Activated T-helper 2 cell treated with anti-CD3 and anti-CD28 coated beads, Interferon-gamma antibody, Interleukin-2, Interleukin-4, amounts not matched to agents 10 μg/mL and 5 μg/mL and 100 μg/mL, durations not matched to agents 14 hours and 24 hours and 36 hours (primary cell): ENCODE data around the gene RBM4B. TPM values are rescaled to one million over a fixed set of nuclear protein-coding genes. Genes with fewer than 3 reads are reported as not detected.

ENCODE experiments used
- DNase-seq: peaks from one replicate; pipeline ENCODE4 v3.0.0; 2021; ENCODE audit warnings: low spot score
- H3K27ac Mint-ChIP-seq: one replicate; pipeline ENCODE4 v1.8.0; 2021; ENCODE audit warnings: mixed read lengths
- H3K27me3 Mint-ChIP-seq: one replicate; pipeline ENCODE4 v1.8.0; 2021; ENCODE audit warnings: low read depth, mixed read lengths
- H3K36me3 Mint-ChIP-seq: one replicate; pipeline ENCODE4 v1.8.0; 2021; ENCODE audit warnings: low read depth, mixed read lengths
- H3K4me1 Mint-ChIP-seq: one replicate; pipeline ENCODE4 v1.8.0; 2021; ENCODE audit warnings: low read depth, mixed read lengths
- H3K4me3 Mint-ChIP-seq: one replicate; pipeline ENCODE4 v1.8.0; 2021; ENCODE audit warnings: low read depth, mild to moderate bottlenecking, moderate library complexity, mixed read lengths
- H3K9me3 Mint-ChIP-seq: one replicate; pipeline ENCODE4 v1.8.0; 2021; ENCODE audit warnings: mixed read lengths
- intact Hi-C: fragments of 100-400 bp; cut with micrococcal nuclease; formaldehyde crosslinking; loops from one replicate; pipeline ENCODE4 v1.15.1; 2023
- total RNA-seq: library from RNA; stranded (reverse); gene quantifications from 2 replicates; pipeline ENCODE4 v1.2.3, GENCODE V29; 2022

Gene RBM4B
- total RNA-seq, 1 donor from 2014 or later: 16.5 TPM

DNA sequence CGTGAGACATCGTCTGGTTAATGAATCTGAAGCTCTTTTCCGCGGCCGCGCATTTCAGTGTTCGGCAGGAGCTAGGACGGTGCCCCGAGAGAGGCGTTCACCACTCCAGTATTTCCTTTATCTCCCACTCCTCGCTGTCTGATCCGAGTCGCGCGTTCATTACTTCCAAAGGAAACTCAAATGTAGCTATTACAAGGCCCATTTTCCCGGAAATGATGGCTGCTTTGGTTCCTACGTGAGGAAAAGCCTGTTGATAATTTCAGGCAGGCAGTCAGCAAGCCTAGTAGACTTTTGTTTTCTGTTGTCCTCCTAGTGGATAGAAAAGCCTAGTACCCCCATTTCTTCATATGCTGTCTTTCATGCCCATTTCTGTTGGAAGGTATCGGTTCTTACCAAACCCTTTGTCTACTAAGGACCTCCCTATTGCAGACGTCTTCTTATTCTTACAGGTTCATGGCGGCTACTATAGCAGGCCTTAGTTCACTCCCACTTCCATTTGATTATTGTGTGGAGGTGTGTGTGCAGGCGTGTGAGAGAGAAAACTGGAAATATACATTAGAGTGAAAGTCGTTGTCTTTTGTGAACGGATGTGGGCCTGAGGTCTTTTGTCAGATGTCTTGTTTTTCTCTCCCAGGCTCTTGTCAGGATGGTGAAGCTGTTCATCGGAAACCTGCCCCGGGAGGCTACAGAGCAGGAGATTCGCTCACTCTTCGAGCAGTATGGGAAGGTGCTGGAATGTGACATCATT, 38.4 kb downstream of the RBM4B start:
- H3K9me3 Mint-ChIP-seq: no peaks in the 10 kb centered on the region
- peak overlapping the region; percentile 93 for H3K27ac Mint-ChIP-seq
- DNase-seq: peak; percentile 13
- H3K4me1 Mint-ChIP-seq: peaks cover 57% of the 10 kb centered on the region
- no peaks in the 10 kb centered on the region for H3K27me3 Mint-ChIP-seq
- intact Hi-C loops: loop anchor here (2.0 kb wide), 2 partner anchors 38 to 46 kb away; partner anchors contain the start of genes CCDC87, CCS and RBM4B
- H3K4me3 Mint-ChIP-seq: peak overlapping the region; percentile 97
- peaks cover 88% of the 10 kb centered on the region for H3K36me3 Mint-ChIP-seq

DNA sequence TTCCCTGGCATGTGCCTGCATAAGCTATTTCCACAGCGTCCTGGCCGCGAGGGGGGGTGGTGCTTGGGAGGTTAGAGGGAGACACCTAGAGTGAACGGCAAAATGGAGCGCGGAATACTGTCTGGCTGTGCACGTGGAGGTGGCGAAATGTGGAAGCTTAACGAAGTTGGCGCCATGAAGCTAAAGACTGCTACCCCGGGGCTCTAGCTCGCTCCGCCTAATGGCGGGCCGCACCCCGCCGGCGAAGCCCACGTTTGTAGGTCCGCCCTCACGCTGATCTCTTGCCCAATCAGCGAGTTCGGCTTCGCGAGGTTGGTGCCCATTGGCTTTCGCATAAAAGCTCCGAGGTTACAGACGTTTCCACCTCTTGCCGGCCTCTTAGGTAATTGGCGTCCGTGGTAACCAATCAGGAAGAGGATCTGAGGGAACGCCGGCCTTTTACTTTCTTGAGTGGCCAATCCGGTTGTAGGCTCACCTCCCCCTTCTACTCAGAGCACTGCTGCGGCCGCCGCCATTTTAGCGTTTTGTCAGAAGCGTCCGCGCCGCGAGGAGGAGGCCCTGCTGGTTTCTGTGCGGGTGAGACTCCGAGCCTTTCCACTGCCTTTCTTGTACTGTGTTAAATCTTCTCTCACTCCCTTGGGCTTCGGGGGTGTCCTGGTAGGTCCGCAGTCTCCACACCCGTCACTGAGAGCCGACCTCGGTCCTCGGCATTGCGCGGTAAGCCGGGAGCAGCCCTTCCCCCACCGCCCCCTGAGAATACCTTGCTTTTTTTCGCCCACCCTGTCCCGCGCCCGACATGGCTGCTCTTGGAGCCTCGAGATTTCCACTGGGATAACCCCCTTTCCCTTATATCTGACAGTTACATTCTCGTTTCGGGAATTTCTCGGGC, 39.3 kb downstream of the RBM4B start, which contains the start of gene RBM4:
TSS of gene RBM4 (plus strand) at position 527 of the 889 bp plus-strand sequence. CDS start 1,009 bp downstream, outside the sequence.
- Mint-ChIP-seq H3K9me3 (no peaks in the 10 kb centered on the region), H3K4me3 (peak within 1 kb of the TSS; percentile 97), H3K36me3 (peaks cover 82% of the 10 kb centered on the region), H3K27ac (peak within 1 kb of the TSS; percentile 93), H3K27me3 (no peaks in the 10 kb centered on the region), H3K4me1 (peaks cover 53% of the 10 kb centered on the region)
- peak; percentile 98 for DNase-seq
- intact Hi-C loops: loop anchor here (1.0 to 2.0 kb wide), 3 partner anchors 22 to 46 kb away; partner anchors contain the start of genes CCDC87, CCS, RBM14 and RBM4B

DNA sequence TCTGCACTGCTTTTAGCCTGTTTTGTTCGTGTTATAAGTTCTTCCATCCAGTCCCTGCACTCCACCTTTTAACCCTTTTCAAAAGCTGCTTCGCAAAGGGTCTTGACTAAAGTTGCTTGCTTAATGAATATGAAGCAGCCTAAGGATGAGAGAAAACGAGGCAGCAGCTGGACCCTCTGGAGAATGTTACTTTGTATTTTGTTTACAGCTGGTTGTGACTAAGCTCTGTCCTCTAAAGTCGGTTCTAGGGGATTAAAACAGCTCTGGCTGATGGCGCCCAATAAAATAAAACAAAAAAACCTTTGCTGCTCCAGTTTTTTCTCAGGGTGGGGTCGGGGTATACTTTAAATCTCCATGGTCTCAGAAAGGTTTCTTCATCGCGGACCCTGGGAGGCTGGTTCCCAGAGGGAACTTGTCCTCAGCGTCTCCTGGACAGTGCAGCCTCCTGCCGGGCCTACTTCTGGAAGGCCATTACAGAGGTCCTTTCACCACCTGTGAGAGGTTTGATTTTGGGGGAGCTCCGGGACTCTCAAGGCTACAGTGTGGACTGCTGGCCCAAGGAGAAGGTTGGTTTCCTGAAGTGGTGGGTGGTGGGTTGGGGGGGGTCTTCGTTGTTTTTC, 40.0 kb downstream of the RBM4B start:
- Mint-ChIP-seq H3K4me3 (peak overlapping the region; percentile 97), H3K9me3 (no peaks in the 10 kb centered on the region), H3K4me1 (peaks cover 46% of the 10 kb centered on the region), H3K27me3 (no peaks in the 10 kb centered on the region), H3K36me3 (peaks cover 81% of the 10 kb centered on the region), H3K27ac (peak overlapping the region; percentile 93)
- intact Hi-C loops: loop anchor here (1.0 to 2.0 kb wide), 3 partner anchors 21 to 45 kb away; partner anchors contain the start of genes CCDC87, CCS, RBM14 and RBM4B
- DNase-seq: no peak

DNA sequence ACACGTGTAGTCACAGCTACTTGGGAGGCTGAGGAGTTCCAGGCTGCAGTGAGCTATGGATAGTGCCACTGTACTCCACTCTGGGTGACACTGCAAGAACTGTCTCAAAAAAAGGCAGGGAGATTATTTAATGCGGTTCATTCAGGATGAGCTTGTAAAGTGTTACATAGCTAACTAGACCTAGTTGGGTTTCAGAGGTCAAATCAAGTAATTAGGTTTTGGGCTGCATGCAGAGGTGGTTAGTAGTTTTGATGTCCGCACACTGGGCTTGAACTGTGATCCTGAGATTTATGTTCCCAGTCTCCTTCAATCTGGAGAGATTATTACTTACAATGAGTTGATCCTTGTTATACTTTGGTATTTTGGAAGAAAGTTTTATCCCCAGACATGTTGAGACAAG, 41.3 kb downstream of the RBM4B start:
- no peak for DNase-seq
- Mint-ChIP-seq H3K27me3 (no peaks in the 10 kb centered on the region), H3K36me3 (peaks cover 80% of the 10 kb centered on the region), H3K4me3 (no peak overlapping the region), H3K9me3 (no peaks in the 10 kb centered on the region), H3K27ac (peak overlapping the region; percentile 63), H3K4me1 (peaks cover 36% of the 10 kb centered on the region)
- intact Hi-C loops: no loop called here

DNA sequence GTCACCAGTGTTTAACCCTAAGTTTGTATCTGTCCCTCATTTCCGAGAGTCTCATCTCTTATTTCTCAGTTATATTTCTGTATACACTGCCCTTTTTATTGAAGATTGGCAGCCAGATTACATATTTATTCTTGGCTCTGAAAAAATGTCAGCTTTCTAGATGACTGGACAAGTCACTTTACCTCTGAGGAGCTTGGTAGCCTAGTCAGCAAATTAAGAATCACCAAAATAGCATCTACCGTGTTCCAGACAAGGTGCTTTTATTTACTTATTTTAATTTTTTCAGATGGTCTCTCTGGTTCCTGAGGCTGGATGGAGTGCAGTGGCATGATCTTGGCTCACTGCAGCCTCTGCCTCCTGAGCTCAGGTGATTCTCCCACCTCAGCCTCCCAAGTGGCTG, 44.7 kb downstream of the RBM4B start:
- no peak for DNase-seq
- intact Hi-C loops: no loop called here
- Mint-ChIP-seq H3K9me3 (no peaks in the 10 kb centered on the region), H3K27me3 (no peaks in the 10 kb centered on the region), H3K4me1 (peaks cover 30% of the 10 kb centered on the region), H3K36me3 (peaks cover 70% of the 10 kb centered on the region), H3K4me3 (no peak overlapping the region), H3K27ac (no peak overlapping the region)

DNA sequence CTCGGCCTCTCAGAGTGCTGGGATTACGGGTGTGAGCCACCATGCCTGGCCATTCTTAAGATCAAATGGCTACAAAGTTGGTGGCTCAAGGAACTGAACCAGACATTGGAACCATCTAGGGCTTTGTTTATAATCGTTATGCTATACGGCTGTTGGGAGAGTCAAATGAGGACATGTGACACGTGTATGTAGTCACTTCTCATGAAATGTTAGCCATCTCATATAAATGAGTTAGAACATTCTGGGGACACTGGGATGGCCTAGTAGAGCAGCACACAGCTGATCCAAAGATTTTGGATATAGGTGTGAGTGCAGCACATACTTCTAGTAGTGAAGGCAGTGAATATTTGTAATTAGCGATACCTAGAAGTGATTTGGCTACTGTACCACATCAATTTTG, 45.8 kb downstream of the RBM4B start:
- Mint-ChIP-seq H3K4me3 (no peak overlapping the region), H3K27me3 (no peaks in the 10 kb centered on the region), H3K4me1 (peaks cover 24% of the 10 kb centered on the region), H3K36me3 (peaks cover 70% of the 10 kb centered on the region), H3K9me3 (no peaks in the 10 kb centered on the region), H3K27ac (no peak overlapping the region)
- DNase-seq: no peak
- intact Hi-C loops: no loop called here

DNA sequence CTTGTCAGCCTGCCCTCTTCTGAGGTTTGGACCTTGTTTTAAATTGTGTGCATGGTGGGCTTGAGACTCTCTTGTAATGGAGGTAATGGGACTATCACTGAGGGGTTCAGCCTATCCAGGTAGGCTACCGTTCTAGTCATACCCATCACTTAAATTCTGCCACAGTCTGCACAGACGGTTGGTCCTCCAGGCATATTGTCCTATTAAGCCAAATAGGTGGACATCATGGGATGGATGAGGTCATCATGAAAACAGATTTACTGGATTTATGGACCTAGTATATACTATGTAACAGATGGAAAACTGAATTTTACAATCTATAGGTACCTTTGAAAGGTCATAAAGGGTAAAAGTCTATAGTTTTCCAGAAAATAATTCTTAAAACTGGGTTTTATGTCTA, 48.3 kb downstream of the RBM4B start:
- H3K9me3 Mint-ChIP-seq: no peaks in the 10 kb centered on the region
- no peaks in the 10 kb centered on the region for H3K27me3 Mint-ChIP-seq
- no peak overlapping the region for H3K4me3 Mint-ChIP-seq
- H3K4me1 Mint-ChIP-seq: peaks cover 18% of the 10 kb centered on the region
- DNase-seq: no peak
- no peak overlapping the region for H3K27ac Mint-ChIP-seq
- peaks cover 79% of the 10 kb centered on the region for H3K36me3 Mint-ChIP-seq
- intact Hi-C loops: no loop called here

DNA sequence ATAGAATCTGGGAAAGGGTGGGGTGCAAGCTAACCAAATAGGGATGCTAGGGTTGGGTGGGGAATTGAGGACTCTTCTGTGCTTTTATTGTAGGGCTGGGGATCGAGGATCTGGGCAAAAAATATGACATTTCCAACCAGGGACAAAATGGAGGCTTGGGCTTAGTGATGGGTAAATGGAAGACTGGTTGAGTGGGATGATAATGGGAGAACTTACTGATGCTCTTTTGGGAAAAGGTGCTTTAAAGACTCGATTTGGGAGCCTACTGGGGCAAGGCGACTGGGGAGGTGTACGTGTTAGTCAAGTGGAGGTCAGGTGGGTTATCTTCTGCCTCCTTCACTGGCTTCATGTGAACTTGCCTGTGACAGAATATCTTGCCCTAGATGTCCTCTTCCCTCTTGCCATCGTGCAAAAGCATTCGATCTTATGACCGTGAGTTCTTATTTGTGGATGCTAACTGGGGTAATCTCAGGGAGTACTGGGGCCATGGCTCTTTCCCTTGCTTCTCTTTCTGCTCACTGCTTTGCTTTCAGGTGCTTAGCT, 49.6 kb downstream of the RBM4B start:
- no peak overlapping the region for H3K4me3 Mint-ChIP-seq
- no peaks in the 10 kb centered on the region for H3K27me3 Mint-ChIP-seq
- H3K4me1 Mint-ChIP-seq: peaks cover 25% of the 10 kb centered on the region
- H3K27ac Mint-ChIP-seq: no peak overlapping the region
- H3K36me3 Mint-ChIP-seq: peaks cover 83% of the 10 kb centered on the region
- no peaks in the 10 kb centered on the region for H3K9me3 Mint-ChIP-seq
- no peak for DNase-seq
- intact Hi-C loops: no loop called here

DNA sequence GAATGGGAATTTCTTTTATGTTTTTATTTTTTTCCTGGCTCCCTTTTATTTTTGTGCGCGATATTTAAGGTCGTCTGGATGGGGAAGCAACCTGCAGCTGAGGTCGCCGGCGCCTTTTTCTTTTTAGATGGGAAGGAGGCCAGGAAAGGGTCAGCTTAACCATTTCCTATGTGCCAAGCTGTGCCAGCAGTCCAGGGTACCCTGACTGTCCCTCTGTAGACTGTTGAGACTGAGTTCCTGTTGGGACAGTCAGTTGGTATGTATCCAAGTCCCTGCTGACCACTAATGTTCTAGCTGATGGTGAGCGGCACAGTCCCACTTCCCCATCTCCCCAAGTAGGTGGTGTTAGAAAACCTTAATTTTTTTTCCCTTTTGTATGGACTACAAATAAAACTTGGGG, 50.8 kb downstream of the RBM4B start:
- Mint-ChIP-seq H3K4me1 (peaks cover 34% of the 10 kb centered on the region), H3K4me3 (no peak overlapping the region), H3K9me3 (no peaks in the 10 kb centered on the region), H3K36me3 (peaks cover 85% of the 10 kb centered on the region), H3K27ac (no peak overlapping the region), H3K27me3 (no peaks in the 10 kb centered on the region)
- no peak for DNase-seq
- intact Hi-C loops: no loop called here

DNA sequence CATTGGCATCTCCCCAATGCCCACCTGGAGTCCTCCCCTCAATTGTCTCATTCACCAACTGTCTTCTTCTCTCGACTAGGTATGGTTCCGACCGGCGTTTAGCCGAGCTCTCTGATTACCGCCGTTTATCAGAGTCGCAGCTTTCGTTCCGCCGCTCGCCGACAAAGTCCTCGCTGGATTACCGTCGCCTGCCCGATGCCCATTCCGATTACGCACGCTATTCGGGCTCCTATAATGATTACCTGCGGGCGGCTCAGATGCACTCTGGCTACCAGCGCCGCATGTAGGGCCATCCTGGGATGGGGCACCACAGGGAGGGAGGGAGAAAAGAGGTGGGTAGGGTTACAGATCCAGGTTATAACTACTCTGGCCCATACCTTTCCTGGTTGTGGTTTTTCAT, 51.3 kb downstream of the RBM4B start:
- H3K9me3 Mint-ChIP-seq: no peaks in the 10 kb centered on the region
- intact Hi-C loops: no loop called here
- H3K27ac Mint-ChIP-seq: no peak overlapping the region
- H3K4me1 Mint-ChIP-seq: peaks cover 37% of the 10 kb centered on the region
- no peaks in the 10 kb centered on the region for H3K27me3 Mint-ChIP-seq
- DNase-seq: no peak
- peaks cover 85% of the 10 kb centered on the region for H3K36me3 Mint-ChIP-seq
- no peak overlapping the region for H3K4me3 Mint-ChIP-seq

DNA sequence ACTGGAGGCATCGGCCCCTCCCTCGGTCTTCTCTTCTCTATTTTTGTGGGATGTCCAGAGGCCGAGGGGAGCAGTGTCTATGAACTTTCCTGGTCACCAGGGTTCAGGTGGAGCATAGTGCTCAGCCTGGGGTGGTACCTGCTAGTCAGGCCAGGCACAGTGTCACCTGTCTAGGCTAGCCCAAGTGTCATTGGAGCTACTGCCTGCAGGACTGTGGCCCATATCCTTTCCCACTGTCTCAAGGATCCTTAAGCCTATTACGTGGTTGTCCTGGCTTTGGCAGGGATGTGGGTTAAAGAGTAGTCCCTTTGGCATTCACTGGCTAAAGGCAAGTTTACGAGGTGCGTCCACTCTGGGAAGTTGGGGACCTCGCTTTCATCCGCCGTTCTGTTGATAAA, 51.9 kb downstream of the RBM4B start:
- Mint-ChIP-seq H3K36me3 (peaks cover 90% of the 10 kb centered on the region), H3K27ac (no peak overlapping the region), H3K9me3 (no peaks in the 10 kb centered on the region), H3K4me3 (no peak overlapping the region), H3K27me3 (no peaks in the 10 kb centered on the region), H3K4me1 (peaks cover 40% of the 10 kb centered on the region)
- intact Hi-C loops: no loop called here
- DNase-seq: no peak

DNA sequence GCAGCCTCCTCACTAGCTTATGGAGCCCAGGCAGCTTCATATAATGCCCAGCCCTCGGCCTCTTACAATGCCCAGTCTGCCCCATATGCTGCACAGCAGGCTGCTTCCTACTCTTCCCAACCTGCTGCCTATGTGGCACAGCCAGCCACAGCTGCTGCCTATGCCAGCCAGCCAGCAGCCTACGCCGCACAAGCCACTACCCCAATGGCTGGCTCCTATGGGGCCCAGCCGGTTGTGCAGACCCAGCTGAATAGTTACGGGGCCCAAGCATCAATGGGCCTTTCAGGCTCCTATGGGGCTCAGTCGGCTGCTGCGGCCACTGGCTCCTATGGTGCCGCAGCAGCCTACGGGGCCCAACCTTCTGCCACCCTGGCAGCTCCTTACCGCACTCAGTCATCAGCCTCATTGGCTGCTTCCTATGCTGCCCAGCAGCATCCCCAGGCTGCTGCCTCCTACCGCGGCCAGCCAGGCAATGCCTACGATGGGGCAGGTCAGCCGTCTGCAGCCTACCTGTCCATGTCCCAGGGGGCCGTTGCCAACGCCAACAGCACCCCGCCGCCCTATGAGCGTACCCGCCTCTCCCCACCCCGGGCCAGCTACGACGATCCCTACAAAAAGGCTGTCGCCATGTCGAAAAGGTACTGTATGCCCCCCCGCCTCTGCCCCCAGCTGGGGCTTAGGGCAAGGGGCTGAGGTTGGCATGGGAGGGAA, 52.5 kb downstream of the RBM4B start:
- H3K4me1 Mint-ChIP-seq: peaks cover 39% of the 10 kb centered on the region
- peaks cover 93% of the 10 kb centered on the region for H3K36me3 Mint-ChIP-seq
- no peak overlapping the region for H3K27ac Mint-ChIP-seq
- no peaks in the 10 kb centered on the region for H3K27me3 Mint-ChIP-seq
- intact Hi-C loops: no loop called here
- H3K4me3 Mint-ChIP-seq: no peak overlapping the region
- H3K9me3 Mint-ChIP-seq: no peaks in the 10 kb centered on the region
- DNase-seq: no peak
